NCI-H345 treated with DMSO at 0.1 percent for 48 hours (cell line): Measurements from ENCODE around the gene REM2.

Experiments used
- DNase-seq: peaks from one replicate; lab custom pipeline; 2025; ENCODE audit not compliant: unreplicated experiment; lab: John Stamatoyannopoulos, UW

The REM2 gene

GRCh38 chr14:22926316-22926715 is 43.3 kb downstream of the REM2 start:
- DNase-seq, result no peak

- DNase-seq, result no peak
These were observed 45.4 kb downstream of the REM2 start for GRCh38 chr14:22928237-22929103.

- DNase-seq, result peak; percentile 99
These were observed 46.3 kb downstream of the REM2 start, which contains the start of gene PRMT5 for GRCh38 chr14:22929104-22929960. TSS of gene PRMT5 (minus strand) at chr14:22929376. CDS start at chr14:22929361, 15 bp downstream.

GRCh38 chr14:22929961-22930364 is 46.9 kb downstream of the REM2 start:
- no peak for DNase-seq

GRCh38 chr14:22932146-22932545 is 49.1 kb downstream of the REM2 start:
- no peak for DNase-seq

- no peak for DNase-seq
These were observed 52.1 kb downstream of the REM2 start for GRCh38 chr14:22935156-22935555.
